Vagina (tissue), 2 donors: ENCODE data around the gene GRIK3. TPM values are rescaled to one million over a fixed set of nuclear protein-coding genes. Genes with fewer than 3 reads are reported as not detected.

ENCODE experiments used
- DNase-seq, 2 donors: peaks; one replicate each; pipeline ENCODE4 v3.0.0-alpha.2; 2017; ENCODE audit errors: extremely low spot score in 2 of 2
- H3K27ac ChIP-seq: fragments of 200-600 bp; sonication (generic); one replicate; pipeline ENCODE4 v1.5.1; 2019
- H3K27me3 ChIP-seq: fragments of 200-600 bp; sonication (generic); one replicate; pipeline ENCODE4 v1.5.1; 2019
- H3K36me3 ChIP-seq, 2 donors: fragments of 200-600 bp; sonication (generic); one replicate each; pipeline ENCODE4 v1.5.1; 2017 to 2019
- H3K4me1 ChIP-seq: fragments of 200-600 bp; sonication (generic); one replicate; pipeline ENCODE4 v1.5.1; 2019
- H3K4me3 ChIP-seq, 2 donors: fragments of 200-600 bp; sonication (generic); 1 replicate in 1 of 2; 2 replicates in 1 of 2; pipeline ENCODE4 v1.5.1; 2016 to 2019
- H3K9me3 ChIP-seq: fragments of 200-600 bp; sonication (generic); one replicate; pipeline ENCODE4 v1.5.1; 2019
- CTCF ChIP-seq, 3 experiments: fragments of 450-650 bp in 2 of 3; fragments of 200-600 bp in 1 of 3; sonication (generic) in 1 of 3; IDR thresholded peaks; one replicate each; pipeline ENCODE4 v1.5.1; 2017 to 2019; ENCODE audit warnings: antibody characterized with exemption in 3 of 3, mild to moderate bottlenecking in 2 of 3, moderate library complexity in 2 of 3
- POLR2A ChIP-seq, 2 donors: fragments of 450-650 bp; IDR thresholded peaks; one replicate each; pipeline ENCODE4 v1.6.1; 2017; ENCODE audit warnings: antibody characterized with exemption in 2 of 2, mild to moderate bottlenecking in 2 of 2, moderate library complexity in 2 of 2
- POLR2AphosphoS5 ChIP-seq, 2 donors: sonication (generic); formaldehyde crosslinking; IDR thresholded peaks; one replicate each; pipeline ENCODE4 v1.9.0; 2017; ENCODE audit warnings: antibody characterized with exemption in 2 of 2, mild to moderate bottlenecking in 2 of 2, low read depth in 1 of 2; ENCODE audit not compliant: insufficient read depth in 1 of 2
- intact Hi-C: fragments of 100-400 bp; cut with DNase I; formaldehyde crosslinking; loops from one replicate; pipeline ENCODE4 v1.15.1; 2023
- total RNA-seq: library from RNA; depleted of rRNA; stranded (reverse); fragments of >200 nt; gene quantifications from one replicate; pipeline ENCODE4 v1.2.3, GENCODE V29; 2016

GRIK3 gene
- total RNA-seq, 1 donor from 2014 or later, result 0.74 TPM

- intact Hi-C loops, result no loop called here
- Histone ChIP-seq H3K9me3 (no peaks in the 10 kb centered on the region), H3K27me3 (no peaks in the 10 kb centered on the region)
Observed at GRCh38 chr1:36987276-36987675, 47.0 kb downstream of the GRIK3 start.

GRCh38 chr1:36986241-36986985 is 47.9 kb downstream of the GRIK3 start:
- Histone ChIP-seq H3K4me3 (no peak overlapping the region), H3K9me3 (no peaks in the 10 kb centered on the region), H3K36me3 (no peaks in the 10 kb centered on the region), H3K4me1 (peaks cover 5% of the 10 kb centered on the region), H3K27me3 (no peaks in the 10 kb centered on the region), H3K27ac (no peak overlapping the region)
- TF ChIP-seq CTCF (IDR thresholded peaks at IDR 0.05) (no peak), POLR2AphosphoS5 (IDR thresholded peaks at IDR 0.05; ENCODE audit: insufficient read depth in 1 of 2, low read depth in 1 of 2) (no peak), POLR2A (IDR thresholded peaks at IDR 0.05) (no peak)
- DNase-seq, result no peak
- intact Hi-C loops, result no loop called here

More at GRCh38 chr1:36987276-36987675, 47.0 kb downstream of the GRIK3 start:
- DNase-seq, result no peak
- Histone ChIP-seq H3K4me1 (peaks cover 5% of the 10 kb centered on the region), H3K36me3 (no peaks in the 10 kb centered on the region), H3K4me3 (no peak overlapping the region), H3K27ac (no peak overlapping the region)
- TF ChIP-seq CTCF (IDR thresholded peaks at IDR 0.05) (no peak), POLR2AphosphoS5 (IDR thresholded peaks at IDR 0.05; ENCODE audit: insufficient read depth in 1 of 2, low read depth in 1 of 2) (no peak)

GRCh38 chr1:36984675-36985074 is 49.6 kb downstream of the GRIK3 start:
- Histone ChIP-seq H3K9me3 (no peaks in the 10 kb centered on the region), H3K27ac (no peak overlapping the region), H3K4me3 (no peak overlapping the region), H3K36me3 (no peaks in the 10 kb centered on the region), H3K27me3 (no peaks in the 10 kb centered on the region), H3K4me1 (peaks cover 5% of the 10 kb centered on the region)
- no peak for DNase-seq
- intact Hi-C loops, result no loop called here
- TF ChIP-seq POLR2AphosphoS5 (IDR thresholded peaks at IDR 0.05; ENCODE audit: insufficient read depth in 1 of 2, low read depth in 1 of 2) (no peak), POLR2A (IDR thresholded peaks at IDR 0.05) (no peak), CTCF (IDR thresholded peaks at IDR 0.05) (no peak)

GRCh38 chr1:36984026-36984425 is 50.3 kb downstream of the GRIK3 start:
- no peak overlapping the region for H3K27ac ChIP-seq
- no peak for TF ChIP-seq POLR2AphosphoS5 (IDR thresholded peaks at IDR 0.05; ENCODE audit: insufficient read depth in 1 of 2, low read depth in 1 of 2)
- TF ChIP-seq POLR2A (IDR thresholded peaks at IDR 0.05), result no peak
- no peak for TF ChIP-seq CTCF (IDR thresholded peaks at IDR 0.05)
- peaks cover 5% of the 10 kb centered on the region for H3K4me1 ChIP-seq
- intact Hi-C loops, result no loop called here
- DNase-seq, result no peak
- H3K36me3 ChIP-seq, result no peaks in the 10 kb centered on the region
- no peak overlapping the region for H3K4me3 ChIP-seq
- no peaks in the 10 kb centered on the region for H3K27me3 ChIP-seq
- no peaks in the 10 kb centered on the region for H3K9me3 ChIP-seq

- no peaks in the 10 kb centered on the region for H3K4me1 ChIP-seq
- intact Hi-C loops, result no loop called here
- H3K36me3 ChIP-seq, result no peaks in the 10 kb centered on the region
- no peaks in the 10 kb centered on the region for H3K9me3 ChIP-seq
- H3K27me3 ChIP-seq, result no peaks in the 10 kb centered on the region
- no peak overlapping the region for H3K4me3 ChIP-seq
- no peak for DNase-seq
- H3K27ac ChIP-seq, result no peak overlapping the region
- TF ChIP-seq POLR2A (IDR thresholded peaks at IDR 0.05), result no peak
Observed at GRCh38 chr1:36982709-36983108, 51.6 kb downstream of the GRIK3 start.
